PC-9 (cell line): ENCODE results near the gene ODF2.

Experiments used
- CTCF ChIP-seq: fragments of 200-600 bp; sonication (generic); conservative IDR thresholded peaks from 2 replicates; pipeline ENCODE4 v1.6.1; 2017; ENCODE audit warnings: mixed run types, antibody characterized with exemption, mild to moderate bottlenecking, moderate library complexity
- EZH2 ChIP-seq: fragments of 200-600 bp; sonication (generic); IDR thresholded peaks from 2 replicates; pipeline ENCODE4 v1.8.0; 2017; ENCODE audit warnings: antibody characterized with exemption, low read depth

- TF ChIP-seq EZH2 (no peak), CTCF (no peak)
These were observed 44.1 kb downstream of the ODF2 start for GRCh38 chr9:128499920-128500319.
